Omental fat pad (tissue), 4 donors: Measurements from ENCODE around the gene DNMBP. TPM values are rescaled to one million over a fixed set of nuclear protein-coding genes. Genes with fewer than 3 reads are reported as not detected.

ENCODE experiments used
- ATAC-seq: fragments of 150-250 bp; one replicate; pipeline ENCODE4 v1.9.1; 2016; ENCODE audit warnings: mild to moderate bottlenecking, moderate library complexity; ENCODE audit not compliant: low FRiP score
- DNase-seq: peaks from one replicate; pipeline ENCODE4 v3.0.0-alpha.2; 2019; ENCODE audit warnings: low spot score
- CTCF ChIP-seq, 3 donors: fragments of 450-650 bp; IDR thresholded peaks; one replicate each; pipeline ENCODE4 v1.5.1; 2016 to 2017; ENCODE audit warnings: antibody characterized with exemption in 3 of 3, mild to moderate bottlenecking in 3 of 3, moderate library complexity in 2 of 3
- total RNA-seq, 4 donors: library from RNA; depleted of rRNA; stranded (reverse); fragments of >200 nt; gene quantifications; one replicate each; pipeline ENCODE4 v1.1.0, GENCODE V29; 2016

The DNMBP gene
- total RNA-seq, 4 donors from 2014 or later = 17.5 to 41.3 (median 29.6) TPM

GRCh38 chr10:99984211-99985034 is 25.3 kb downstream of the DNMBP start:
- no peak for ATAC-seq

DNA sequence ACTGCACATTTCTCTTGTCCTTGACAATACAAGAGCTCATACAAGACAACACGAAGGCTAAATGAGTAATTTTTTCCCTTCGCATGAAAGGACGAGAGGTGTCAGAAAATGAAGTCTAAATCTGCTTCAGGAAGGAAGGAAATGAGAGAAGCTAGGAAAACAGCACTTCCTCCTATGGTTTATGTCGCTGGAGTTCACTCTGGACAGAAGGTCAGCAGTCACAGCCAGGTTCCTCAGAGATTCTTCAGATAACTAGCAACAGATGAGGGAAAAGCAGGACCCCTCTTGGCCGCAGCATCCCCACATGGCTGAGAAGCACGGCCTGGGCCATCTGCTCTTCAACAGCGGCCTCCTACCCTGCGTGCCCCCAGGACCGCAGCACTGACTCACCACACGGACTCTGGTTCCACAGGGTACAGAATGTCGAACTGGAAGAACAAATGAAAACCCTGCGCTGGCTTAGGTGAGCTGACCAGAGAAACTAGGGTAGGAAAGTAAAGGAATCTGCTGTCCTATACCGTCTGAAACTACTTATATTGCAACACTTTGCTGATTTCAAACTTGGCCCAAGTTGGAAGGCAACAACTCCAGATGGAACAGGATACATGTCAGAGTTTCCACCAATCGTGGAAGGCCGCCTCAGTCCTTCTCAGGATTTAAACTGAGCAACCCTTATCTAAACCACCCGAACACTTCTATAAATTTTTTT is 26.3 kb downstream of the DNMBP start:
- no peak for DNase-seq

More at GRCh38 chr10:99984211-99985034, 25.3 kb downstream of the DNMBP start:
- no peak for TF ChIP-seq CTCF (IDR thresholded peaks at IDR 0.05)
- DNase-seq = no peak

GRCh38 chr10:99982728-99983127 is 27.0 kb downstream of the DNMBP start:
- ATAC-seq = no peak
- TF ChIP-seq CTCF (IDR thresholded peaks at IDR 0.05) = no peak
- DNase-seq = no peak

More for the DNA sequence above, 26.3 kb downstream of the DNMBP start:
- TF ChIP-seq CTCF (IDR thresholded peaks at IDR 0.05) = no peak
- peak; percentile 67 for ATAC-seq

- DNase-seq = no peak
- no peak for TF ChIP-seq CTCF (IDR thresholded peaks at IDR 0.05)
- no peak for ATAC-seq
Observed at GRCh38 chr10:99981581-99982199, 28.1 kb downstream of the DNMBP start.

GRCh38 chr10:99979066-99979685 is 30.6 kb downstream of the DNMBP start:
- TF ChIP-seq CTCF (IDR thresholded peaks at IDR 0.05) = no peak
- DNase-seq (no peak), ATAC-seq (no peak)

- TF ChIP-seq CTCF (IDR thresholded peaks at IDR 0.05) = no peak
- DNase-seq = no peak
- ATAC-seq = no peak
Observed at GRCh38 chr10:99977916-99978315, 31.8 kb downstream of the DNMBP start.
